ENCODE results near the gene GID4. TPM values are rescaled to one million over a fixed set of nuclear protein-coding genes. Genes with fewer than 3 reads are reported as not detected.

Gene GID4
- total RNA-seq, 4 donors from 2014 or later: 13.9 to 23.5 (median 17.6) TPM

- Histone ChIP-seq H3K36me3 (peaks cover 20% of the 10 kb centered on the region), H3K27me3 (no peaks in the 10 kb centered on the region), H3K4me3 (no peak overlapping the region), H3K9me3 (no peaks in the 10 kb centered on the region), H3K4me1 (peaks cover 29% of the 10 kb centered on the region), H3K27ac (no peak overlapping the region)
- WGBS: 68% methylated on average over 1 of the region's 1 CpG
- TF ChIP-seq POLR2AphosphoS5 (IDR thresholded peaks at IDR 0.05): no peak
- TF ChIP-seq EP300 (IDR thresholded peaks at IDR 0.05): no peak
- no peak for TF ChIP-seq POLR2A (IDR thresholded peaks at IDR 0.05)
- TF ChIP-seq CTCF (IDR thresholded peaks at IDR 0.05): no peak
- DNase-seq (ENCODE audit: low spot score in 2 of 2): no peak
These were observed 4.3 kb downstream of the GID4 start for GRCh38 chr17:18043491-18043890.

GRCh38 chr17:18044609-18045008 lies 5.4 kb downstream of the GID4 start:
- TF ChIP-seq EP300 (IDR thresholded peaks at IDR 0.05) (no peak), CTCF (IDR thresholded peaks at IDR 0.05) (no peak)
- DNase-seq (ENCODE audit: low spot score in 2 of 2): no peak
- Histone ChIP-seq H3K27ac (no peak overlapping the region), H3K36me3 (peaks cover 20% of the 10 kb centered on the region), H3K4me1 (peaks cover 28% of the 10 kb centered on the region), H3K4me3 (no peak overlapping the region), H3K9me3 (no peaks in the 10 kb centered on the region), H3K27me3 (no peaks in the 10 kb centered on the region)
- WGBS: 91% methylated on average over 3 of the region's 3 CpGs

- H3K27me3 ChIP-seq: no peaks in the 10 kb centered on the region
- peaks cover 17% of the 10 kb centered on the region for H3K4me1 ChIP-seq
- peaks cover 20% of the 10 kb centered on the region for H3K36me3 ChIP-seq
- 94% methylated on average over 3 of the region's 3 CpGs for WGBS
- TF ChIP-seq POLR2A (IDR thresholded peaks at IDR 0.05) (no peak), POLR2AphosphoS5 (IDR thresholded peaks at IDR 0.05) (no peak), CTCF (IDR thresholded peaks at IDR 0.05) (no peak), EP300 (IDR thresholded peaks at IDR 0.05) (no peak)
- no peaks in the 10 kb centered on the region for H3K9me3 ChIP-seq
- H3K4me3 ChIP-seq: no peak overlapping the region
- H3K27ac ChIP-seq: no peak overlapping the region
- DNase-seq (ENCODE audit: low spot score in 2 of 2): no peak
These were observed 6.6 kb downstream of the GID4 start for GRCh38 chr17:18045691-18046350.

GRCh38 chr17:18055597-18055996 lies 16.4 kb downstream of the GID4 start:
- H3K36me3 ChIP-seq: peaks cover 62% of the 10 kb centered on the region
- H3K4me1 ChIP-seq: no peaks in the 10 kb centered on the region
- H3K9me3 ChIP-seq: no peaks in the 10 kb centered on the region
- H3K27ac ChIP-seq: no peak overlapping the region
- no peak for DNase-seq (ENCODE audit: low spot score in 2 of 2)
- WGBS: 98% methylated on average over 6 of the region's 6 CpGs
- H3K27me3 ChIP-seq: no peaks in the 10 kb centered on the region
- TF ChIP-seq CTCF (IDR thresholded peaks at IDR 0.05): no peak
- no peak for TF ChIP-seq POLR2A (IDR thresholded peaks at IDR 0.05)
- no peak for TF ChIP-seq POLR2AphosphoS5 (IDR thresholded peaks at IDR 0.05)
- TF ChIP-seq EP300 (IDR thresholded peaks at IDR 0.05): no peak
- no peak overlapping the region for H3K4me3 ChIP-seq

GRCh38 chr17:18056214-18056613 lies 17.0 kb downstream of the GID4 start:
- Histone ChIP-seq H3K36me3 (peaks cover 68% of the 10 kb centered on the region), H3K4me1 (no peaks in the 10 kb centered on the region), H3K27ac (no peak overlapping the region), H3K9me3 (no peaks in the 10 kb centered on the region), H3K27me3 (no peaks in the 10 kb centered on the region), H3K4me3 (no peak overlapping the region)
- no peak for TF ChIP-seq CTCF (IDR thresholded peaks at IDR 0.05)
- no peak for TF ChIP-seq POLR2AphosphoS5 (IDR thresholded peaks at IDR 0.05)
- TF ChIP-seq POLR2A (IDR thresholded peaks at IDR 0.05): no peak
- WGBS: 92% methylated on average over 3 of the region's 3 CpGs
- DNase-seq (ENCODE audit: low spot score in 2 of 2): no peak
